ENCODE data around the gene BATF3.

The BATF3 gene

GRCh38 chr1:212678456-212679410, 20.9 kb downstream of the BATF3 start:
- Histone ChIP-seq H3K27me3 (ENCODE audit: low read depth, low read length) (no peaks in the 10 kb centered on the region), H2AFZ (ENCODE audit: low read depth, low read length) (no peak overlapping the region), H3K4me2 (ENCODE audit: low read length) (peak overlapping the region; percentile 72), H3K36me3 (replicated peaks; ENCODE audit: low read depth, low read length) (no peaks in the 10 kb centered on the region), H3K4me3 (ENCODE audit: low read length) (peak overlapping the region; percentile 43), H3K79me2 (ENCODE audit: low read length) (no peaks in the 10 kb centered on the region), H4K20me1 (ENCODE audit: insufficient read depth, low read length) (no peaks in the 10 kb centered on the region), H3K9me3 (ENCODE audit: insufficient read depth, low read length) (no peaks in the 10 kb centered on the region), H3K9ac (ENCODE audit: low read length) (peak overlapping the region; percentile 79), H3K27ac (ENCODE audit: low read length) (peak overlapping the region; percentile 96), H3K4me1 (ENCODE audit: low read length) (peaks cover 76% of the 10 kb centered on the region)
- TF ChIP-seq CTCF (IDR thresholded peaks at IDR 0.05; ENCODE audit: low read depth, low read length) (no peak), EZH2phosphoT487 (IDR thresholded peaks at IDR 0.05; ENCODE audit: low read depth) (no peak)

GRCh38 chr1:212677573-212677972, 22.1 kb downstream of the BATF3 start:
- TF ChIP-seq CTCF (IDR thresholded peaks at IDR 0.05; ENCODE audit: low read depth, low read length) (no peak), EZH2phosphoT487 (IDR thresholded peaks at IDR 0.05; ENCODE audit: low read depth) (no peak)

GRCh38 chr1:212677136-212677535, 22.5 kb downstream of the BATF3 start:
- Histone ChIP-seq H3K4me2 (ENCODE audit: low read length) (peak overlapping the region; percentile 55), H3K4me3 (ENCODE audit: low read length) (no peak overlapping the region), H2AFZ (ENCODE audit: low read depth, low read length) (no peak overlapping the region), H3K79me2 (ENCODE audit: low read length) (no peaks in the 10 kb centered on the region), H4K20me1 (ENCODE audit: insufficient read depth, low read length) (no peaks in the 10 kb centered on the region), H3K36me3 (replicated peaks; ENCODE audit: low read depth, low read length) (no peaks in the 10 kb centered on the region), H3K27me3 (ENCODE audit: low read depth, low read length) (no peaks in the 10 kb centered on the region), H3K9ac (ENCODE audit: low read length) (peak overlapping the region; percentile 68; the same call in 1 of the 2 replicates), H3K4me1 (ENCODE audit: low read length) (peaks cover 69% of the 10 kb centered on the region), H3K27ac (ENCODE audit: low read length) (peak overlapping the region; percentile 96), H3K9me3 (ENCODE audit: insufficient read depth, low read length) (no peaks in the 10 kb centered on the region)
- TF ChIP-seq EZH2phosphoT487 (IDR thresholded peaks at IDR 0.05; ENCODE audit: low read depth) (no peak), CTCF (IDR thresholded peaks at IDR 0.05; ENCODE audit: low read depth, low read length) (peak; percentile 54)

More at GRCh38 chr1:212677573-212677972, 22.1 kb downstream of the BATF3 start:
- peaks cover 69% of the 10 kb centered on the region for H3K4me1 ChIP-seq (ENCODE audit: low read length)
- H3K9me3 ChIP-seq (ENCODE audit: insufficient read depth, low read length), result no peaks in the 10 kb centered on the region
- H2AFZ ChIP-seq (ENCODE audit: low read depth, low read length), result no peak overlapping the region
- no peaks in the 10 kb centered on the region for H4K20me1 ChIP-seq (ENCODE audit: insufficient read depth, low read length)
- H3K9ac ChIP-seq (ENCODE audit: low read length), result peak overlapping the region; percentile 68
- H3K4me2 ChIP-seq (ENCODE audit: low read length), result peak overlapping the region; percentile 55
- peak overlapping the region; percentile 96 for H3K27ac ChIP-seq (ENCODE audit: low read length)
- H3K79me2 ChIP-seq (ENCODE audit: low read length), result no peaks in the 10 kb centered on the region
- peak overlapping the region; percentile 5; the same call in 1 of the 2 replicates for H3K4me3 ChIP-seq (ENCODE audit: low read length)
- no peaks in the 10 kb centered on the region for H3K36me3 ChIP-seq (replicated peaks; ENCODE audit: low read depth, low read length)
- no peaks in the 10 kb centered on the region for H3K27me3 ChIP-seq (ENCODE audit: low read depth, low read length)

GRCh38 chr1:212675675-212676074, 24.0 kb downstream of the BATF3 start:
- H3K27ac ChIP-seq (ENCODE audit: low read length), result no peak overlapping the region
- H3K36me3 ChIP-seq (replicated peaks; ENCODE audit: low read depth, low read length), result no peaks in the 10 kb centered on the region
- no peak overlapping the region for H3K4me2 ChIP-seq (ENCODE audit: low read length)
- H4K20me1 ChIP-seq (ENCODE audit: insufficient read depth, low read length), result no peaks in the 10 kb centered on the region
- no peaks in the 10 kb centered on the region for H3K79me2 ChIP-seq (ENCODE audit: low read length)
- H3K4me3 ChIP-seq (ENCODE audit: low read length), result no peak overlapping the region
- H3K4me1 ChIP-seq (ENCODE audit: low read length), result peaks cover 71% of the 10 kb centered on the region
- no peaks in the 10 kb centered on the region for H3K9me3 ChIP-seq (ENCODE audit: insufficient read depth, low read length)
- TF ChIP-seq CTCF (IDR thresholded peaks at IDR 0.05; ENCODE audit: low read depth, low read length) (no peak), EZH2phosphoT487 (IDR thresholded peaks at IDR 0.05; ENCODE audit: low read depth) (no peak)
- H3K27me3 ChIP-seq (ENCODE audit: low read depth, low read length), result no peaks in the 10 kb centered on the region
- H3K9ac ChIP-seq (ENCODE audit: low read length), result no peak overlapping the region
- H2AFZ ChIP-seq (ENCODE audit: low read depth, low read length), result no peak overlapping the region
